ENCODE data around the gene TBCCD1. TPM values are rescaled to one million over a fixed set of nuclear protein-coding genes. Genes with fewer than 3 reads are reported as not detected.

The TBCCD1 gene
- total and polyA plus RNA-seq, 2 of the 8 experiments (the other 6 are each of a cell fraction or from before 2014, with no cell fraction given), result 11.3 to 13.9 TPM

DNA sequence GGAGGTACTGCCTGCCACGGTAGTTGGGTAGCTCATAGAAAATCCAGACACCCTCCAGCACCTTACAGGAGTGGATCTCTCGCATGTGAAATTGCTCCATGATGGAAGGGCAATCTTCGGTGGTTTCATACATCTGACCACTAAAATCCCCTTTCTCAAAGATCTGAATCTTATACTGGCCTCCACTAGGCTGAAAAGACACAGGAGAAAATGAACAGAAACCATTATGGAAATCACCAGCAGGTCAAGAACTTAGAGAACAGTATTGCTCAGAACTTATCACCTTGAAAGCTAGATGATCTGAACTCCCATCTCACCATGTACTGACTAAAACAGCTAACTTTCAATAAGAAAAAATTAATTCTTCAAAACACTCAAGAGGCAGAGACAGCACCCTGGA is 28.4 kb downstream of the TBCCD1 start:
- H4K8ac ChIP-seq (ENCODE audit: extremely low read depth, insufficient read depth, low read length), result no peak overlapping the region
- no peaks in the 10 kb centered on the region for H4K20me1 ChIP-seq (replicated peaks in 1 of 2; ENCODE audit: control insufficient read depth in 1 of 2, insufficient read depth in 2 of 2, low read length in 2 of 2)
- 88% methylated on average over 3 of the region's 3 CpGs; no CpG with 5 or more reads in 1 of the 2 experiments for WGBS, 2 experiments (ENCODE audit: extremely low coverage in 1 of 2, insufficient coverage in 1 of 2, insufficient read length in 1 of 2, insufficient replicate concordance in 2 of 2, low coverage in 1 of 2, low lambda C conversion rate in 2 of 2, missing lambda C conversion rate in 1 of 2)
- no peak overlapping the region for H2BK12ac ChIP-seq (ENCODE audit: low read depth, low read length)
- H4K91ac ChIP-seq (replicated peaks; ENCODE audit: insufficient read length, low read length), result no peak overlapping the region
- no peaks in the 10 kb centered on the region for H3K4me1 ChIP-seq (replicated peaks in 1 of 4; ENCODE audit: control insufficient read depth in 3 of 4, insufficient read depth in 4 of 4, low read length in 3 of 4)
- no peak overlapping the region for H2BK120ac ChIP-seq (replicated peaks; ENCODE audit: low read depth, low read length)
- H2AK5ac ChIP-seq (ENCODE audit: low read depth, low read length), result no peak overlapping the region
- no peak overlapping the region for H2AFZ ChIP-seq (ENCODE audit: low read length)
- POLR2A ChIA-PET (ENCODE audit: partially characterized antibody), result interaction anchor here (0.7 to 2.0 kb wide), 5 partner anchors 19 to 317 kb away, joined by 3 to 5 read pairs (median 3); no protein-coding TSS in a partner anchor
- no peak overlapping the region for H3K14ac ChIP-seq (ENCODE audit: insufficient read length)
- H3K4me2 ChIP-seq (ENCODE audit: insufficient read depth in 1 of 2, low read depth in 2 of 2, low read length in 2 of 2), result no peak overlapping the region
- no peak overlapping the region for H3K4me3 ChIP-seq (ENCODE audit: extremely low read depth in 1 of 4, insufficient read depth in 2 of 4, low read depth in 3 of 4, low read length in 4 of 4)
- no peaks in the 10 kb centered on the region for H3K79me2 ChIP-seq (ENCODE audit: control insufficient read depth in 1 of 2, insufficient read depth in 2 of 2, low read length in 2 of 2)
- no peak overlapping the region for H3K4ac ChIP-seq (replicated peaks; ENCODE audit: insufficient read length, low read depth, low read length)
- no peaks in the 10 kb centered on the region for H3K9me3 ChIP-seq (ENCODE audit: insufficient read depth in 2 of 2, low read depth in 1 of 2, low read length in 1 of 2)
- no peak overlapping the region for H3K56ac ChIP-seq (replicated peaks; ENCODE audit: insufficient read length, low read depth, low read length)
- H2BK15ac ChIP-seq (ENCODE audit: low read length), result no peak overlapping the region
- no peak overlapping the region for H2BK5ac ChIP-seq (ENCODE audit: low read depth, low read length)
- H3K23ac ChIP-seq (ENCODE audit: insufficient read length), result no peak overlapping the region
- FAIRE-seq (no peak), DNase-seq (ENCODE audit: low read depth in 1 of 2, low spot score in 2 of 2) (no peak)
- no peak overlapping the region for H3K18ac ChIP-seq (ENCODE audit: extremely low read depth, low read length)
- H3K27me3 ChIP-seq (replicated peaks in 1 of 4; ENCODE audit: control insufficient read depth in 3 of 4, extremely low read depth in 1 of 4, insufficient read depth in 3 of 4, low read length in 3 of 4), result peaks cover 0 to 1% (median 0%) of the 10 kb centered on the region in 4 experiments; a peak in 1 of 7 replicates
- H3K9ac ChIP-seq (replicated peaks in 1 of 4; ENCODE audit: extremely low read depth in 1 of 4, low read depth in 3 of 4, low read length in 3 of 4), result no peak overlapping the region
- no peak overlapping the region for H3K27ac ChIP-seq (ENCODE audit: low read depth, low read length)
- H3K79me1 ChIP-seq (ENCODE audit: low read depth, low read length), result no peaks in the 10 kb centered on the region
- TF ChIP-seq KDM4A (IDR thresholded peaks at IDR 0.05; ENCODE audit: low read depth, low read length, severe bottlenecking) (no peak), PHF8 (conservative IDR thresholded peaks at IDR 0.05; ENCODE audit: low read depth, low read length) (no peak), YY1 (IDR thresholded peaks at IDR 0.05; ENCODE audit: low read depth, low read length) (no peak), SAP30 (IDR thresholded peaks at IDR 0.05; ENCODE audit: insufficient read depth, insufficient replicate concordance, low read length) (no peak), SIRT6 (IDR thresholded peaks at IDR 0.05; ENCODE audit: low read length) (no peak), EGR1 (IDR thresholded peaks at IDR 0.05; ENCODE audit: borderline replicate concordance, low read depth, low read length) (no peak), TAF1 (IDR thresholded peaks at IDR 0.05; ENCODE audit: low read depth, low read length) (no peak), BCL11A (IDR thresholded peaks at IDR 0.05; ENCODE audit: low read depth in 2 of 2, low read length in 2 of 2) (no peak), CTBP2 (IDR thresholded peaks at IDR 0.05; ENCODE audit: borderline replicate concordance, insufficient read depth, insufficient read length, low read length) (no peak), RAD21 (IDR thresholded peaks at IDR 0.05 in 1 of 2, conservative IDR thresholded peaks at IDR 0.05 in 1 of 2; ENCODE audit: low read depth in 2 of 2, low read length in 2 of 2) (no peak), SP1 (IDR thresholded peaks at IDR 0.05; ENCODE audit: low read depth, low read length) (no peak), SUZ12 (IDR thresholded peaks at IDR 0.05; ENCODE audit: low read length) (no peak), CEBPB (IDR thresholded peaks at IDR 0.05; ENCODE audit: low read depth, low read length) (no peak)
- no peaks in the 10 kb centered on the region for H3K36me3 ChIP-seq (ENCODE audit: control insufficient read depth in 2 of 4, insufficient read depth in 4 of 4, low read length in 3 of 4)
- CTCF ChIA-PET (ENCODE audit: partially characterized antibody), result interaction anchor here (0.9 to 11.7 kb wide), 28 partner anchors 11 to 595 kb away, joined by 3 to 146 read pairs (median 14); no protein-coding TSS in a partner anchor
- no peak overlapping the region for H2BK20ac ChIP-seq (ENCODE audit: low read length)
- no peaks in the 10 kb centered on the region for H3K23me2 ChIP-seq (ENCODE audit: low read depth, low read length)
- no peak overlapping the region for H4K5ac ChIP-seq (ENCODE audit: insufficient read length, low read depth, low read length)
